Activated T-cell treated with anti-CD3 and anti-CD28 coated beads for 48 hours (primary cell): ENCODE measurements around the gene DAPK1.
"Not testable (repeated sequence)": the region's sequence is repeated elsewhere in the genome, so short reads cannot be mapped to it uniquely, and the experiment has no call there.

Experiments used
- DNase-seq: peaks from one replicate; pipeline ENCODE4 v3.0.0-alpha.2; 2020; ENCODE audit warnings: low read depth

DAPK1 gene

DNA sequence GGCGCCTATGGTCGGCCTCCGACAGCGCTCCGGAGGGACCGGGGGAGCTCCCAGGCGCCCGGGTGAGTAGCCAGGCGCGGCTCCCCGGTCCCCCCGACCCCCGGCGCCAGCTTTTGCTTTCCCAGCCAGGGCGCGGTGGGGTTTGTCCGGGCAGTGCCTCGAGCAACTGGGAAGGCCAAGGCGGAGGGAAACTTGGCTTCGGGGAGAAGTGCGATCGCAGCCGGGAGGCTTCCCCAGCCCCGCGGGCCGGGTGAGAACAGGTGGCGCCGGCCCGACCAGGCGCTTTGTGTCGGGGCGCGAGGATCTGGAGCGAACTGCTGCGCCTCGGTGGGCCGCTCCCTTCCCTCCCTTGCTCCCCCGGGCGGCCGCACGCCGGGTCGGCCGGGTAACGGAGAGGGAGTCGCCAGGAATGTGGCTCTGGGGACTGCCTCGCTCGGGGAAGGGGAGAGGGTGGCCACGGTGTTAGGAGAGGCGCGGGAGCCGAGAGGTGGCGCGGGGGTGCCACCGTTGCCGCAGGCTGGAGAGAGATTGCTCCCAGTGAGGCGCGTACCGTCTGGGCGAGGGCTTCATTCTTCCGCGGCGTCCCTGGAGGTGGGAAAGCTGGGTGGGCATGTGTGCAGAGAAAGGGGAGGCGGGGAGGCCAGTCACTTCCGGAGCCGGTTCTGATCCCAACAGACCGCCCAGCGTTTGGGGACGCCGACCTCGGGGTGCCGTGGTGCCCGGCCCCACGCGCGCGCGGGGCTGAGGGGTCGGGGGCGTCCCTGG, 561 bp downstream of the DAPK1 start:
- peak; percentile 12 for DNase-seq

DNA sequence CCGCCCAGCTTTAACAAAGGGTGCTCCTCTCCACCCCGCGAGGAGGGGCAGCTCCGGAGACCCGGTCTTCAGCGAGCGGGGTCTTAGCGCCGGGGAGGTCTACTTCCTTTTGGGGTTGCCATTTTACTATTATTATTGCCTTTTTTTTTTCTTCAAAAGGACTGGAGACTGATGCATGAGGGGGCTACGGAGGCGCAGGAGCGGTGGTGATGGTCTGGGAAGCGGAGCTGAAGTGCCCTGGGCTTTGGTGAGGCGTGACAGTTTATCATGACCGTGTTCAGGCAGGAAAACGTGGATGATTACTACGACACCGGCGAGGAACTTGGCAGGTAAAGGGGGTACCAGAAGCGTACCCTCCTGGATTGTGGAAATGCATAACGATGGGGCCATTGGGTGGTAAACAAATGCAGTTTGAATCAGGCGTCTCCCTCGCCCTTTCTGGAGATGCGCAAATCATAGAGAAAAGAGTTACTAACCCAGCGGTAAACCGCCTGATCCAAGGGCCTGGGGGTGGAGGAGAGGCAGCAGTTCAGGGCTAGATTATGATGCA, 1.2 kb downstream of the DAPK1 start:
- no peak for DNase-seq

DNA sequence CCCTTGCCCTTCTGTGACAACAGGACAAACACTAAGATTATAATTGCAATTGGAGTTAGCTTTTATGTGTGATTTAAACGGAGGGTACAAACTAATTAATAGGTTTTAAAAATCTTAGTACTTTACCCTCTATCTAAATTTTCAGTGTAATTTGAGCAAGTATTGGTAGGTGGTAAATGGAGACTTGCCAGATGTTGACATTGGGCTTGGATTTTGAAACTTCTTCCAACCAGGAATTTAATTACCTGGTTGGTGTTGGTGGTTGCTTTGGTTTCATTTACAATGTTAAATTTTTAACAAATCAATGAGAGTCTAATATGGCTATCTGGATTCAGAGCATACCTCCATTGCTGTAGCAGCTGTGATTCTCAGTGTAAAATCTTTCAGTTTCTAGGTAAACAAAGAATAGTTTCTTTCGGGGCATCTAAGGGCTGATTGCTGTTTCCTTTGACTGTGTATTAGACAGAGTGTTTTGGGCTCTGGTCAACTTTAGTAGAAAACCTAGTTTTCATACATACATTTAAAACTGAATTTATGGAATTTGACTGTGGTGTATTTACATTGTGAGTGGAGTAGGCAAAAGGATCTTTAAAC, 1.9 kb downstream of the DAPK1 start:
- no peak for DNase-seq

DNA sequence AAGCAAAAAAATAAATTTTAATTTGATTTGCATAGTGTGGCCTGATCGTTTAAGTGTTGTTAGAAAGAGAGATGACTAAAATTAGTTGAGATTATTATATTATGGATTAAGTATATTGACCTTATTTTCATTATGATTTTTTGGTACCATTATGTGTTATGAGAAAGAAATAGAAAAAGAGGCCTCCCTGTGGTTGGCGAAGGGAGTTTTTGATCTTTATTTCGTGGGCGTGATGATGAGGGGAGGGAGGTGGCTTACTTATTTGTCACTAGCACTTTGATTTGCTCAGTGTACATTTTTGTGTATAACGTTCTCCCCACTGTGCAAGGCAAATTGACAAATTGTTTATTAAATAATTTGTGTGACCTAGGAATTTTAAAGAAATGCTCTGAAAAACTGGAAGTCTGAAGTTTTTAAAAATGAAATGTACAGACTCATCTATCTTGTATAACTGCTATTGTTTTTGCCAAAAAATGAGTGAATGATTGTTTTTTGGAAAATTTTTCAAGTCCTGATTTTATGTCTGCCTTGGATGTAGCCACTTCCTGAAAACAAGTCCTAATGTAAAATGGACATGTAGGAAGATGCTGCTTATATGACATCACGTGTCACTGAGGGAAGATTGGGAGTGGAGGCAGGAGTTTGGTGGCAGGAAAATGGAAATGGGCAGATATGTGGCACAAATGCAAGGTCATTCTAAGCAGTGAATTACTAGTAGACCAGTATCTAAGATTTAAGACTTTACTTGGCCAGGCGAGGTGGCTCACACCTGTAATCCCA, 3.0 kb downstream of the DAPK1 start:
- DNase-seq: peak; percentile 12

DNA sequence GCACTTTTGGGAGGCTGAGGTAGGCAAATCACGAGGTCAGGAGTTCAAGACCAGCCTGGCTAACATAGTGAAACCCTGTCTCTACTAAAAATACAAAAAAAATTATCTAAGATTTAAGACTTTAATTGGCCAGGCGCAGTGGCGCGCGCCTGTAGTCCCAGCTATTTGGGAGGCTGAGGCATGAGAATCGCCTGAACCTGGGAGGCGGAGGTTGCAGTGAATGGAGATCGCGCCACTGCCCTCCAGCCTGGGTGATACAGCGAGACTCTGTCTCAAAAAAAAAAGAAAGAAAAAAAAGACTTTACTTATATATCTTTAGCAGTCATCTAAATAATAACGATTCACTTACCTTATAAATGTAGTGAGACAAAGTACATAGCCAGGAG, 3.6 kb downstream of the DAPK1 start:
- DNase-seq: not testable (repeated sequence)

GRCh38 chr9:87501806-87502205, 4.1 kb downstream of the DAPK1 start:
- no peak for DNase-seq

- no peak for DNase-seq
Observed at GRCh38 chr9:87502391-87503221, 4.9 kb downstream of the DAPK1 start.

DNA sequence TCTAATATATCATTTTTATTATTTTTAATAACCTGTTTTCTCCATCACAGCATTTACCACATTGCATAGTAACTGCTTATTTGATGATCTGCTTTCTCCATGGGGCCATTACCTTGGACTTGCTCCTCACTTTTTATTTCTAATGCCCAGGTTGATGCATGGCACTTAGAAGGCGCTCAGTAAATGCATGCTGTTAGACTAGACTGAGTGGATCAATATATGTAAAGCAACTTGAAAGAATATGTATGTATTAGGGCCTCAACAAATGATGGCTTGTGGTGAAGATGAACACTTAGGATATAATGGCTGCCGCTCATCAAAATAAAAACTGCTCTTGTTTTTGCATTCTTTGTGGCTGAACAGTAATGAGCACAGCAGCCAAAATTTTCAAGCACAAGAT, 5.8 kb downstream of the DAPK1 start:
- DNase-seq: no peak

- no peak for DNase-seq
Observed at GRCh38 chr9:87503927-87504326, 6.3 kb downstream of the DAPK1 start.

- no peak for DNase-seq
Observed at GRCh38 chr9:87504938-87505337, 7.3 kb downstream of the DAPK1 start.

GRCh38 chr9:87505869-87506678, 8.4 kb downstream of the DAPK1 start:
- DNase-seq: no peak

DNA sequence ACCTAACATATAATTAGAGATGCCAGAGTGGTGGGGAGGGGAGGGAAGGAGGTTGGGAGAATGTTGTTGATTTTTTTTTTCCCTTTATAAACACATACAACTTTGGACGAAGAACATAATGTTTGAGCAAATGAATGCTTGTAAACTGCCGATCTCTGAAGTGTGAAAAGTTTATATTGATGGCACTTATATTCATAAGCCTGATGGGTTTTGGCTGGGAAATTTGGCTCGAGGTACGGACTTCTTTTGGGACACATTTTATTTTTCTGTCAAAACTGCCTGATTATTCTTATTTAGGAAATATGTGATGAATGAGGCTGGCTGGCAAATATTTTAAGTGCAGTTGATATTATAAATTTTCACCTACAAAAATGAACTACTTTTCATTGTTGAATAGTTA, 9.9 kb downstream of the DAPK1 start:
- no peak for DNase-seq

DNA sequence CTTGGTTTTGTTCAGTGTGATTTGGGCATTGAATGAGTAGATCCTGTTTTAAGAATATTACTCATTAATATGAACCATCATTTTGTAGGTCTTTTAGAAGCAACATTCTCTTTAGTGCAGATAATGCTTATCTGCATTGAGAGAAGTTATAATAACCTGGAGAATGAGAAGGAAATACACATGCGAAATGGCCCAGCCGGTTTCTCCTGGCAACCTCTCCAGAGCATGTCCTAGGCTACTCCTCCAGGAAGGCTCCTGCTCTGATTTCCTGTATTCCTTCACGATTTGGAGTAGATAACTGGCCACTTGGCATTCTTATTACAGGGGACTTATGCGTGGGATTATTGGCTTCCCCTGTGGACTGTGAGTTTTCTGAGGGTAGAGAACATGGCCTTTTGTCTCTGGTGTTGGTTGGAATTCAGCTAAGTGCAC, 12.6 kb downstream of the DAPK1 start:
- DNase-seq: no peak

- no peak for DNase-seq
Observed at GRCh38 chr9:87512311-87512710, 14.6 kb downstream of the DAPK1 start.

- no peak for DNase-seq
Observed at GRCh38 chr9:87513161-87513560, 15.5 kb downstream of the DAPK1 start.

GRCh38 chr9:87513880-87514535, 16.3 kb downstream of the DAPK1 start:
- DNase-seq: no peak

- DNase-seq: no peak
Observed at GRCh38 chr9:87515006-87515405, 17.3 kb downstream of the DAPK1 start.

GRCh38 chr9:87515588-87516221, 18.0 kb downstream of the DAPK1 start:
- no peak for DNase-seq

DNA sequence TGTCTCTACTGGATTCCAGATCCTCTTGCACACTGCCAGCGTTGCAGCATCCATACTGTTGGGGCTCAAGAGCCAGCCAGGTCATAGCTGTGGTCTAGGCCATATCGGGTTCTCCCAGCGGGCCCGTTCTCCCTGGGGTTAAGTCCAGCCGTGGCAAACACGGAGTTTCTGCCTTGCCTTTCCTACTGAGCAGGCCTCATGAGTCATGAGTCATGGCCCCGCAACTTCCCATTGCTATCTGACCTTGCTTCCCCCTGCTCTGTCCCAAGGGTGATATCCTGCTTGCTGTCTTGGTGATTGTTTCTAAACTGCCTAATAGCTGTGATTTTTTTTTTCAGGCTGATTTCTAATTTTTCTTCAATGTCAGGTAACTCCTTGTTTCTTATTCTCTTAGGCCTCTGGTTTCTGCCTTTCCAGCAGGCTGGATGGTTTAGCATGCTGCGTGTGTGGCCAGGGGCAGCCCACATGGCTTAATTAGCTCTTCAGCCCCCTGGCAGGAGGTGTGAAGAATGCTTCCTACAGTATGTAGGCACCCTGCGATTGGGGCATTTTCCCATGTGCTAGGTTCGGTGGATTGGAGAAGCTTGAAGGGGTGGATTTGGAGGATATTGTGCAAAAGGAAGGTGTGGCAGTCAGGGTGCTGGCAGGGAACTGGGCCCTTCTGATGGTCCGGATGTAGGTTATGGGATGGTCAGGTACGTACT, 18.7 kb downstream of the DAPK1 start:
- no peak for DNase-seq
